ENCODE results near the gene OPCML.

The OPCML gene

GRCh38 chr11:133249530-133249929 lies 282.8 kb downstream of the OPCML start:
- no peak overlapping the region for H3K4me3 ChIP-seq (ENCODE audit: low read depth, low read length)
- in situ Hi-C loops (cut with HindIII; ENCODE audit: low pct_ligation_motif_present, low sequenced_read_pairs) = no loop called here
- TF ChIP-seq CTCF (IDR thresholded peaks at IDR 0.05; ENCODE audit: low read depth, low read length, missing control alignments) = no peak
- no peak for DNase-seq
- no peak overlapping the region for H3K27ac ChIP-seq
- no peaks in the 10 kb centered on the region for H3K36me3 ChIP-seq (replicated peaks)
- no peaks in the 10 kb centered on the region for H3K27me3 ChIP-seq (replicated peaks)

- in situ Hi-C loops (cut with HindIII; ENCODE audit: low pct_ligation_motif_present, low sequenced_read_pairs) = no loop called here
Measured at GRCh38 chr11:133249065-133249464, 283.2 kb downstream of the OPCML start.

GRCh38 chr11:133243832-133244231 lies 288.5 kb downstream of the OPCML start:
- DNase-seq = no peak
- Histone ChIP-seq H3K27ac (no peak overlapping the region), H3K36me3 (replicated peaks) (no peaks in the 10 kb centered on the region), H3K27me3 (replicated peaks) (no peaks in the 10 kb centered on the region), H3K4me3 (ENCODE audit: low read depth, low read length) (no peak overlapping the region)
- no peak for TF ChIP-seq CTCF (IDR thresholded peaks at IDR 0.05; ENCODE audit: low read depth, low read length, missing control alignments)
- in situ Hi-C loops (cut with HindIII; ENCODE audit: low pct_ligation_motif_present, low sequenced_read_pairs) = no loop called here

More at GRCh38 chr11:133249065-133249464, 283.2 kb downstream of the OPCML start:
- no peak overlapping the region for H3K27ac ChIP-seq
- no peak for DNase-seq
- no peaks in the 10 kb centered on the region for H3K27me3 ChIP-seq (replicated peaks)
- no peak overlapping the region for H3K4me3 ChIP-seq (ENCODE audit: low read depth, low read length)
- H3K36me3 ChIP-seq (replicated peaks) = no peaks in the 10 kb centered on the region
- TF ChIP-seq CTCF (IDR thresholded peaks at IDR 0.05; ENCODE audit: low read depth, low read length, missing control alignments) = no peak

GRCh38 chr11:133240908-133241655 lies 291.2 kb downstream of the OPCML start:
- no peak for DNase-seq
- H3K4me3 ChIP-seq (ENCODE audit: low read depth, low read length) = no peak overlapping the region
- in situ Hi-C loops (cut with HindIII; ENCODE audit: low pct_ligation_motif_present, low sequenced_read_pairs) = no loop called here
- H3K27me3 ChIP-seq (replicated peaks) = no peaks in the 10 kb centered on the region
- TF ChIP-seq CTCF (IDR thresholded peaks at IDR 0.05; ENCODE audit: low read depth, low read length, missing control alignments) = no peak
- H3K36me3 ChIP-seq (replicated peaks) = no peaks in the 10 kb centered on the region
- no peak overlapping the region for H3K27ac ChIP-seq

GRCh38 chr11:133239575-133239974 lies 292.7 kb downstream of the OPCML start:
- no peak for DNase-seq
- Histone ChIP-seq H3K36me3 (replicated peaks) (no peaks in the 10 kb centered on the region), H3K27ac (no peak overlapping the region), H3K27me3 (replicated peaks) (no peaks in the 10 kb centered on the region), H3K4me3 (ENCODE audit: low read depth, low read length) (no peak overlapping the region)
- no peak for TF ChIP-seq CTCF (IDR thresholded peaks at IDR 0.05; ENCODE audit: low read depth, low read length, missing control alignments)
- in situ Hi-C loops (cut with HindIII; ENCODE audit: low pct_ligation_motif_present, low sequenced_read_pairs) = no loop called here

- TF ChIP-seq CTCF (IDR thresholded peaks at IDR 0.05; ENCODE audit: low read depth, low read length, missing control alignments) = no peak
- Histone ChIP-seq H3K36me3 (replicated peaks) (no peaks in the 10 kb centered on the region), H3K27me3 (replicated peaks) (no peaks in the 10 kb centered on the region), H3K27ac (no peak overlapping the region), H3K4me3 (ENCODE audit: low read depth, low read length) (no peak overlapping the region)
- in situ Hi-C loops (cut with HindIII; ENCODE audit: low pct_ligation_motif_present, low sequenced_read_pairs) = no loop called here
- no peak for DNase-seq
Measured at GRCh38 chr11:133238495-133238894, 293.8 kb downstream of the OPCML start.
